IPS-11a (cell line): ENCODE measurements around the gene EBF4.

ENCODE experiments used
- H3K4me3 ChIP-seq: one replicate; pipeline ENCODE4 v1.5.1; 2013; ENCODE audit warnings: low read depth, low read length, control low read depth

The EBF4 gene

DNA sequence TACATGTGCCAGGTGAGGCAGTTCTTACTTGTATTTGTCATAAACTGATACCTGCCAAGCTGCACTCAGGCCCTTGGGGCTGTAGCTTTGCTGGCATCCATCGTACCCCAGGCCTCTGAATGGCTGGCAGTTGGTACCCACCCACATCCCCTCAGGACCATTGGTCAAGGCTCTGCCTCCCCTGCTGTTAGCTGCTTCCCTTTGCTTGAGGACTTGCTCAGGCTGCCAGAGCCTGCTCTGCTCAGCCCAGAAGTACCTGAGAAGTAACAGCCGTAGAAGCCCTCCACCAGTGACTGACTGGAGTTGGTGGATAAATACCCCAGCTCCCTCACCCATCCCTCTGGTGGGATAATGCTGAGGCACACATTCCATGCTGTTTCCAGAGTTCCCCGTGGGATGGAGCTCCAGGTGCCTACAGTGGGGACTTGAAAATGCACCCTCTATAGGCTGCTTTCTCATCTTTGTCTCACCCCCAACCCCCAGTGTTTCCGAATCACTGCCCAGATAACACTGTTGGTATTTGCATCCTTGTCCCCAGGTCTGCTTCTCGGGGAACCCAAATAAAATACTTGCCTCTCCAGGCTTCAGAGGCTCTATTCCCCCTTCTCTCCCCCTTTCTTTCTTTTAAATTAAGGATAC is 7.3 kb downstream of the EBF4 start:
- H3K4me3 ChIP-seq, result no peak overlapping the region

DNA sequence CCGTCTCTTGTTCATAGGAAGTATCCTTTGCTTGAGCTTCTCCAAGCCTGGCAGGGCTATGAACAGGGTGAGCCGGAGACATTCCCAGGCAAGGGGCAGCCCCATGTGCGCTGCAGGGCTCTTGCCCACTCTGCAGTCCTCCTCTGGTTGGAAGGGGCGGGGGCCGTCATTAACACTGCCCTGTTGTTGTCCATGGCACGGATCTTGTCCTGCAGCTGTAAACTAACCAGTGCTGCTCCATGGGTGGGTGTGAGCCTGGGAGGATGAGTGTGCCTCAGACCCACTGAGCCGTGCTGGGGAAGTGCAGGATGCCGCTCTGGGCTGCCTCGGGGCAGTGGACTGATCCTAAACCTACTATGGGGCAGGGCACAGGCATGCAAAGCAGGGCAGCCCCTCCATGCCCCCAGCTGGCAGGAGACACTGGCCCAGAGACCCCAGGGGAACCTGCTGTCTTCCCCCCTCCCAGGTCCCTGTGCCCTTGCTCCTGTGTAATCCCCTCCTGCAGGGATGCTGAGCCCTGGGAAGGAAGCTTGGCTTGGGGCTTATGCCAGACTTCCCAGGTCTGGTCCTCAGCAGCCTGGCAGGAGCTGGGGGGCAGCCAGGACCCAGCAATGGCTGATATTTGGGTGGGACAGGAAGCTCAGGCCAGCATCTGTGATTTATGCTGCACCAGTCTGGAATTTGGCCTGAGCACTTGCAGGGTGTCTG is 8.5 kb downstream of the EBF4 start:
- no peak overlapping the region for H3K4me3 ChIP-seq

GRCh38 chr20:2701671-2702081 is 9.1 kb downstream of the EBF4 start:
- H3K4me3 ChIP-seq, result no peak overlapping the region

DNA sequence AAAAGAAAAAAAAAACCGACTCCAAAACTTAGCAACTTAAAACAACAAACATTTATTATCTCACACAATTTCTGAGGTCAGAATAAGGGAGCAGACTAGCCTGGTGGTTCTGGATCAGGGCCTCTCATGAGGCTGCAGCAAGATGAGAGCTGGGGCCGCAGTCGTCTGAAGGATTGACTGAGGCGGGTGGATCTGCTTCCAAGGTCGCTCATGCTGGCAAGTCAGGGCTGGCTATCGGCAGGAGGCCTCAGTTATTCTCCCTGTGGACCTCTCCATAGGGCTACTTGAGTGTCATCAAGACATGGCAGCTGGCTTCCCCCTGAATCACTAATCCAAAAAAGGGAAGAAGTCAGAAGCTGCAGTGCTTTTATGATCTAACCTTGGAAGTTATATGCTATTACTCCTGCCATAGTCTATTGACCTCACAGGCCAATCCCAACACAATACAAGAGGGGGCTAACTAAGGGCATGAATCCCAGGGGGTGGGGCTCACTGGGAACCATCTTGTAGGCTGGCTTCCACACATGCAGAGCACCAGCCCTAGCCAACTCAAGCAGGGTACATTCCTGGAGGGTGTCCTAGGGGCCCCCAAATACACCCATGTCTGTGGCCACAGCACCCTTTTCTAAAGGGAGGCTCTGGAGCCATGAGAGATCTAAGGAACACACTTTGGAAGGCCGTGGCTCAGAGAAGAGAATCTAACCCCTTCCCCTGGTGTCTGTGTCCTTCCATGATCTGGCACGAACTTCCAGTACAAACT is 11.3 kb downstream of the EBF4 start:
- no peak overlapping the region for H3K4me3 ChIP-seq

GRCh38 chr20:2705931-2706645 is 13.5 kb downstream of the EBF4 start:
- no peak overlapping the region for H3K4me3 ChIP-seq

- H3K4me3 ChIP-seq, result no peak overlapping the region
Observed at GRCh38 chr20:2706688-2707352, 14.2 kb downstream of the EBF4 start.

- no peak overlapping the region for H3K4me3 ChIP-seq
Observed at GRCh38 chr20:2707353-2708072, 14.9 kb downstream of the EBF4 start.

GRCh38 chr20:2708073-2708415 is 15.5 kb downstream of the EBF4 start:
- H3K4me3 ChIP-seq, result no peak overlapping the region

DNA sequence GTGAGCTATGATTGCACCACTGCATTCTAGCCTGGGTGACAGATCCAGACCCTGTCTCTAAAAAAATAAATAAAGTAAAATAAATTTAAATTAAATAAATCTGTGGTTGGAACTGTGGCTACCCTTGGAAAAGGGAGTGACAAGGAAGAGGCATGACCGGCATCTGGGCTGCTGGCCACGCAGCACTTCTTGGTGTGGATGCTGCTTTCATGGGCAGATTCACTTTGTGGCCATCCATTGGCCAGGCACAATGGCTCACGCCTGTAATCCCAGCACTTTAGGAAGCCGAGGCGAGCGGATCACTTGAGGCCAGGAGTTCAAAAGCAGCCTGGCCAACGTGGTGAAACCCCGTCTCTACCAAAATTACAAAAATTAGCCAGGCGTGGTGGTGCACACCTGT is 16.1 kb downstream of the EBF4 start:
- H3K4me3 ChIP-seq, result no peak overlapping the region

- H3K4me3 ChIP-seq, result no peak overlapping the region
Observed at GRCh38 chr20:2709205-2709981, 16.8 kb downstream of the EBF4 start.

DNA sequence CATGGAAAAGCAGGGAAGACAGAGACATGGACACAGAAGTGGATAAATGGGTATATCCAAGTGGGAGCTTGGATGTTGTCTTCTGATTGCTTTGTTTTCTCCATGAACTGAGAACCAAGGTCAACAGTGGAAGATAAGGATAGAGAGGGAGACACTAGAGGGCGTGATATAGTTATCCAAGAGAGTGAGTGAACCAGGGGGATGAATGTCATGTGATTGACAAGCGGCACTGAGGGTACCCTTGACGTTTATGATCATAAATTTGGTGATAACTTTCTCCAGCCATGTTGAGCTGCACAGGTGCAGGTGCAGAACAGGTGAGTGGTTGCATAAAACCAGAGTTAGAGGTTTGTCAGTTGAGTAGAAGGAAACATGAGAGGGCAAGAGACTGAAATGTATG is 20.7 kb downstream of the EBF4 start:
- no peak overlapping the region for H3K4me3 ChIP-seq

DNA sequence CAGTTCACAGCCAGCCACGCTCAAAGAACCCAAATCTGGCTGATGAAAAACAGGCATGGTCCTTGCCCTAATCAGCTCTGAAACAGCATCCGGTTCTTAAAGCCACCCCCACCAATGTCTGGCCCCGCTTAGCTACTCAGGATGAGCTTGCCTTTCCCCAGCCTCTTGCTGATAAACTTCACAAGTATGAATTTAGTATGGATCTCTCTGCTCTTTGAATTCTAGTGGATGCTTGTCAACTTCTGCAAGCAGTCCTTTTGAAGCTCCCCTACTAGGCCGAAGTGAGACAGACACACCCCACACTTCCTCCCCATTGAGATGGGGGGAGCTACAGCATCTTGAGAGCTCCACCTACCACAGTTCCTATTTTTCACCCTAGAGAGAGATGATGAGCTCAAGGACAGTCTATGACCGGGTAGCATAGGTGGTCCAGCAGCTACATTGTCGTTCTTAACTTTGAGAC is 36.7 kb downstream of the EBF4 start:
- no peak overlapping the region for H3K4me3 ChIP-seq

DNA sequence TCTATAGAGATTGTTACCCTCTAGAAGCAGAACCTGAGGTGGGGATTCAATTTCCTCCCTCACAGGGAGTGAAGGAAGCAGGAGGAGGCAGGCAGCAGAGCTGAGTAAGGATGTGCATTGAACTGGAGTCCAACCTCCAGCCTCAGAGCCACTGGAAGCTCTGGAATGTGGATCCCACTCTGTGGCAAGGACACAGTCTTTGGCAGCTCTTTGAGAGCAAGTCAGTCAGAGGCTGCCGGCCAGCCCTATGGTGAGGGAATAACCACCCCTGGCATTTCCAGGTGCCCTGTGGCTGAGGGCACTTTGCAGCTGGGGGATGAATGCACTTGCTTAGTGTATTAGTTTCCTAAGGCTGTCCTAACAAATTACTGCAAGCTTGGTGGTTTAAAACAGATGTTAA is 37.2 kb downstream of the EBF4 start:
- no peak overlapping the region for H3K4me3 ChIP-seq

DNA sequence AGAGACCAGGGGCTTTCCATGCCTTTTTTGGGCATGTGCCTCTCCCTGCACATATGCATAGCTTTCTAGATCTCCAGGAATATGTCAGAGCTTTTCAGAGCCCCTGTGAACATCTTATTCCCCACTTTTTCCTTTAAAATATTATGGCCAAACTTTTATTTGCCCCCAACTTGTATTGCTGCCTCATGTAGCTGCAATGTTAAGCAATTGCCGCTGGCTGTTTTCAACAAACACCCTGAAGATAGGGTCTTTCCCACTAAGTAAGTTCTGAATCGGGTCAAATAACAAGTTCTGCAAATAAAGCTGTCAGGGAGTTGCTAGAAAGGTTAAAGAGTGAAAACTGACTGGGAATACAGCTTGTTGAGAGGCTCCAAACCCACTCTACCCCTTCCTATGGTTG is 42.3 kb downstream of the EBF4 start:
- no peak overlapping the region for H3K4me3 ChIP-seq

DNA sequence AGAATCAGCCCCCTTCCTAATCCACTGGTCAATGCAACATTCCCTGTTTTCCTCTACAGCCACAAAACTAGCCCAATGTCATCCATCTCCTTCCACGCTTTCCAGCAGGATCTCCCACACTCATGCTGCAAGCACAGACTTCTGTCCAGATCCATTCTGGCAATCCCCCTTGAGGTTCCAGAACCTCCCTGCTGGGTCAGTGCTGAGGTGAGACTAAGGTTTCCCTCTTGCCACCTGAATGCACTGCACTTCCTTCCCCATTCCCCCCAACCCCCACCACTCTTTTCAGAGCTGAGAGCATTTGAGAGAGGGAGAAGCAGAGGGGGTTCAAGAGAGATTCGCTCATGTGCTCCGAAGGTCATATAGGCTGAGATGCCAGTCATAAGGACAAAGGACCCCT is 43.9 kb downstream of the EBF4 start:
- H3K4me3 ChIP-seq, result no peak overlapping the region

- H3K4me3 ChIP-seq, result no peak overlapping the region
Observed at GRCh38 chr20:2738331-2739041, 45.9 kb downstream of the EBF4 start.

GRCh38 chr20:2739042-2739398 is 46.4 kb downstream of the EBF4 start:
- no peak overlapping the region for H3K4me3 ChIP-seq

GRCh38 chr20:2740702-2741101 is 48.1 kb downstream of the EBF4 start:
- no peak overlapping the region for H3K4me3 ChIP-seq

GRCh38 chr20:2741463-2741862 is 48.9 kb downstream of the EBF4 start:
- no peak overlapping the region for H3K4me3 ChIP-seq
